GM18861 (cell line): Measurements from ENCODE around the gene LRP1.
"Not testable (repeated sequence)": the region's sequence is repeated elsewhere in the genome, so short reads cannot be mapped to it uniquely, and the experiment has no call there.

ENCODE experiments used
- ATAC-seq: cut with Tn5 transposase; IDR thresholded peaks from one replicate; pipeline ENCODE4 v1.9.1; 2021; ENCODE audit not compliant: unreplicated experiment

Gene LRP1

DNA sequence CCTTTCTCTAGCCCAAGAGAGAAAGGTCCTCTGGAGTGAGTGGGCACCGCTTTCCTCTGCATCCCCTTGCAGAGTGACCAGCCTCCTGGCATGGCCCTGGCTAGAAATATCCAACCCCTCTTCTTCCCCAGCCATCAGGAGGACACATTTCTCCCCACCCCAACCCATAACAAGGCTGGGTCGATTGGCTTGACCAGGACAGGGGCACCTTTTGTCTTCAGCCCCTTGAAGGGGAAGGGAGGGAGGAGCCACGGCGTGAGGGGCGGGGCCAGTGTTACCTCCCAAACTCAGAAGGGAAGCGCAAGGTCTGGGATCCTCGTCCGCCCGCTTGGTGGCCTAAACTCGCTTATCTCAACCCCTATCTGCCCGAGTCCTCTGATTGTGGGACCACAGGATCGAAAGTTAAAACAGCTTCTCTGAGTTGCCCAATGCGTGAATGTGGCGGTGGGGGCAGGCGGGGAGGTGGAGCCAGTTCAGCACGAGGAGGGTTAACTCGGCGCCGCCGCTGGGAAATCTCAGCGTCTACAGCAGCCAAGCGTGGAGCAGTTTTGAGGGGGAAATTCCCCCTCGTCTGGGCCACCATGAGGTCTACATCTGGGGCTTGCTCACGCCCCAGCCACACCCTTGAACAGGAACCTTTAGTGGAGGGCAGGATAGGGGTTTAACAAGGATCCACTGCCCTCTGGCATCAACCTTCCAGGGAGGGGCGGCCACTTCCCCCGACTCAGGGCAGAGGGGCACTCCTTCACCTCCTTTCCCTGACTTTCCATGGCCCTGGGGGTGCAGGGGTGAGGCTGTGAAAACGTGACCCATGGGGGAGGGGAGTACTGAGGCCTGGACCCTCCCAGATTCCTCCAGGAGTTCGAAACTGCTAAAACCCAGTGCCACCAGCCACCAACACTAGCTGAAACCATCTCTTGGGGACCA lies 17.9 kb upstream of the LRP1 start:
- ATAC-seq, result peak; percentile 43

- peak; percentile 40 for ATAC-seq
Measured at GRCh38 chr12:57111031-57111734, 17.1 kb upstream of the LRP1 start, which contains the start of gene STAT6. Gene STAT6 (minus strand): TSS chr12:57111362. CDS start chr12:57108278, 3,084 bp downstream.

- peak; percentile 46 for ATAC-seq
Measured at GRCh38 chr12:57112492-57113294, 15.6 kb upstream of the LRP1 start.

DNA sequence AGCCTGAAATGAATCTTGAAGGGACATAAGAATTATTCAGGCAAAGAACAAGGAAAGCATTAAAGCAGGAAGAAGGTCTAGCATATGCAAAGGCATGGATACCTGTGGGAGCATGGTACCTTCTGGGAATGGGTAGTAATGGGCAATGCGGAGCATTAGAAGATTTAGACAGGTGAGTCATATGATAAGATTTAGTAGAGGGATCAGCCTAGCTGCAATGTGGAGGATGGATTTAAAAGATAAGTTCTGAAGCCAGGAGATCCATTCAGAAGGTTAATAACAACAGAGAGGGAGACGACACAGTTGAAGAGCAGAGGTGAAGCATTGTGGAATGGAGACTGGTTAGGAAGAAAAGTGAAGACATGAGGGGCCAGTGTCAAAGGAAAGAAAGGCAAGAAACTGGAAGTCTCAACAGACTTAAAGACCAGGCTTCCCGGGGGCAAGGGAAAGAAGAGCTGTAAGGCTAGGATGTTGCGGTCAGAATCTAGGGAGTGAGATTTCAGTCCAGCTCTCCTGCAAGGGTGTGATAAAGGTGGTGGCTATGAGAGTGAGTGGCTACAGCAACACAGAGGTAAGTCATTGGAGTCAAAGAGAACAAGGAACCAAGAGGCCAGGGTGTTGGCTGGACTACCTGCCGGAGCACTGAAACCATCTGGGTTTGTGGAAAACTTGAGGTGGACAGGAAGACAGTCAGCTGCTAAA lies 11.6 kb upstream of the LRP1 start:
- ATAC-seq, result no peak

DNA sequence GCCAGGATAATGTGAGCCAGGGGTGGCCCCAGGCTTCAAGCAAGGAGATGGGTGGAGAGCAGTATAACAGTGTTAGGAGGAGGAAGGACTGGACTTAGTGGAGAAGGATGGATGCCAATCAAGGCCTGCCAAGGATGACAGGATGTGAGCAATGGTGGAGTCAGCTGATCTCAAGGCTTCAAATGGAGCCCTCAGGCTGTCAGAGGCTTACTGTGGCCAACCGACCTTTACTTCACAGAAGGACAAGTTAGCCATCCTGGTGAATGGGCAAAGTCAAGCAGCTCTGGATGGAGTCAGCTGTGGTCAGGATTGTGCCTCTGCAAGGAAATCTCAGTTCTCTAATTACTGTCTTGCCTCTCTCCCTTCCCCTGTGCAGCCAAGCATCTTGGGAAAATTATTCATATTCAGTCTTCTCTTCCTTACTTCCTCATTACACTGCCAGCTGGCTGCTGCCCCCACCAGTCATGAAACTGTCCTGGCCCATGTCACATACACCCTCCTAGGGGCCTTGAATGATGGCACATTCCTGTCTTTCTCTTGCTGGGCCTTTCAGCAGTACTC lies 9.5 kb upstream of the LRP1 start:
- no peak for ATAC-seq

DNA sequence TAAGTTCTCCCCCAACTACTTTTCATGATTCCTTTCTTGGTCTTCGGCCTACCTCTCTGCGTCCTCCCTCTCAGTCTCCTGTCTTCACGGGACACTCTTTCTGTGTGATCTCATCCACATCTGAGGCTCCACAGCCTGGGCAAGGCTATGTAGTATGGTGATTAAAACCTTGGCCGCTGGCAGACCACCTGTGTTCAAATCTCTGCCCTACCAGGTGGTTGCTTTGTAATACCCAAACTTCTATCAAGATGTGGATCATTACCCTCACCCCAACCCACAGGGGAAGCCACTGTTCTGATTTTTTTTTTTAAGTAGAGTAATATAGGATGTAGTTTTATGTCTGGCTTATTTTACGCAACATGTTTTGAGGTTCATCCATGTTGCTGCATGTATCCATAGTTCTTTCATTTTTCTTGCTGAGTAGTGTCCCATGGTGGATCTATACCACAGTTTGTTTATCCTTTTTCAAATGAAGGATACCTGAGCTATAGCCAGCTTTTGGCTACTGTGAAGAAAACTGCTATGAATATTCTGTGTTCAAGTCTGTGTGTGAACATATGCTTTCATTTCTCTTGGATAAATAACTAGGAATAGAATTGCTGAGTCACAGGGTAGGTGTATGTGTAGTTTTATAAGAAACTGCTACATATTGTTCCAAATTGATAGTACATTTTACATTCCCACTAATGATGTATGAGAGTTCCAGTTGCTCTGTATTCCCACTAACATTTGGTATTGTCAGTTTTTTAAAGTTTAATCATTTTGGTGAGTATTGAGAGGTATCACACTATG lies 8.8 kb upstream of the LRP1 start:
- no peak for ATAC-seq

DNA sequence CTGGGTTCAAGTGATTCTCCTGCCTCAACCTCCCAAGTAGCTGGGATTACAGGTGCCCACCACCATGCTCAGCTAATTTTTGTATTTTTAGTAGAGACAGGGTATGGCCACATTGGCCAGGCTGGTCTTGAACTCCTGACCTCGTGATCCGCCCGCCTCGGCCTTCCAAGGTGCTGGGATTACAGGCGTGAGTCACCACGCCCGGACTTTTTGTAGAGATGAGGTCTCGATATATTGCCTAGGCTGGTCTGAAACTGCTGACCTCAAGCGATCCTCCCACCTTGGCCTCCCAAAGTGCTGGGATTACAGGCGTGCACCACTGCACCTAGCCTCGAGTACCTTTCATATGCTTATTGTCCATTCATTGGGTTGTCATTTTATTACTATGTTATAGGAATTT lies 7.6 kb upstream of the LRP1 start:
- ATAC-seq, result not testable (repeated sequence)

DNA sequence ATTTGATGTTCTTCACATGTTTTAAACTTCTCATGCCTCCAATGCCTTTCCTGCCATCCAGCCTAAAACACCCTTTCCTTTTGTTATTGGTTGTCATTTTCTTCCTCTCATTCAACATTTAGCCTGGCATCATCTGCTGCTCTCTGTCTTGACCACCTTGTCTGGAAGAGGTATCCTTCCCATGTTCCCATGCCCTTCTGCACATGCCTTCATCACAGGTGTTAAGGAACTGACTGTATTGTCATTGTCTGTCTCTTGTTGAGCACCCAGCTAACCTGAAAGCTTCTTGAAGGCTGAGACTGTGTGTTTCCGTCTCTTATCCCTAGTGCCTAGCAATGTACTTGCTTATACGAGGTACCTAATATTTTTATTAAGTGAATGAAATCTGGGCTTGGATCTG lies 4.5 kb upstream of the LRP1 start:
- no peak for ATAC-seq

- no peak for ATAC-seq
Measured at GRCh38 chr12:57124261-57124877, 3.9 kb upstream of the LRP1 start.

GRCh38 chr12:57126061-57126460 lies 2.2 kb upstream of the LRP1 start:
- ATAC-seq, result no peak

DNA sequence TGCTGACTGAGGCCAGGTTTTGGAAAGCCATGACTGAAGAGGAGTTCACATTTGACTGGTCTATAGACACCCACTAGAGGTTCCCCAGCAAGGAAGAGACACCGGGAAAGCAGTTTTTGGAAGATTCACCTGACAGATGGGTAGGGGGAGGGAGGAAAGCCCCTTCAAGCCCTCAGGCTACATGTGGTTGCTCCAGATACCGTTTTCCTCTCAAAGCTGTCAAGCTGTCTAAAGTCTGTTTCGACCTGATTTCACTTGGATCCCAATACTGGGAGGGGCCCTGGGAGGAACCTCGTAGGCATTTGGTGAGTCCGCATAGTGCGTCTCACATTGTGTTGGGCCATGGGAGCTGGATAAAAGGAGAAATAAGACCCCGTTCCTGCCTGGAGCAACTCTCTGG lies 1.7 kb upstream of the LRP1 start:
- no peak for ATAC-seq

GRCh38 chr12:57127101-57127725 lies 1.1 kb upstream of the LRP1 start:
- ATAC-seq, result no peak

- no peak for ATAC-seq
Measured at GRCh38 chr12:57128519-57129247, 400 bp downstream of the LRP1 start.

DNA sequence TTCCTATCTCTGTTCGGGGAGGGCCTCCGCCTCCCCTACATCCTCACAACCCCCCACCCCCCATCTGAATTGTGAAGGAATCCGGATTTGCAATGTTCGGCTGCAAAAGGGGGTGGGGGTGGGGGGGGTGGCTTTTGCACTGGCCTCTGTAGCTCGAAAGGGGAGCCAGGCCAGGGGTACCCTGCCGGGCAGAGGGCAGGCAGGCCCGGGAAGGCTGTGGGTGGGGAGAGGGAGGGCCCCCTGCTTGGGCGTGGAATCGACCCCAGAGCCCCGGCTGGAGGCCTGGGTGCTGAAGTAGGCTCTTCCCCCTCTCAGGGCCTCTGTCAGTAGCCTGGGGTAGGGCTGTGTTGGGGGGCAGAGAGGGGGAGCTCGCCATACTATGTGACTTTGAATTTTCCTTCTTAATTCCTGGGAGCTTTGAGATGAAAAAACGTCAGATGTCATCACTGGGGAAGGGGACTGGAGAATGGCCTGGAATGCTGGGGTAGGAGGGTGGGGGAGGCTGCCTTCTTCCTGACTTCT lies 1.1 kb downstream of the LRP1 start:
- no peak for ATAC-seq

DNA sequence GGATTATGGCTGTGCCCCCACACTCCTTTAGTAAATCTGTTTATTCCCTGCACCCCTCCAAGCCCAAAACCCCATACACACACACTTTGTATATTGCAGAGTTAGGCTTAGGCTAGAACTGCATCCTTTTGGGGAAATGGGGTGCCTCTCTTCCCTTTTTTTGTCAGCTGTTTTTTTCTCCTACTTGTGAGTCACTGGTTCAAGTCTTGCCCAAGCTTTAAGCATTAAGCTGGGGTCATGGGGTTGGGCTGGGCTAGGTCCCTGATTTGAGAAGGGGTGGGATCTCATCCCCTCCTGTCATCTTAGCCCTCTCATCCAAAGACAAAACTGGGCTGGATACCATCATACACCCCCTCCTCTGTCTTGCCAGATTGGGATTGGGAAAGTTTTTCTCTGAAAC lies 1.6 kb downstream of the LRP1 start:
- ATAC-seq, result no peak

GRCh38 chr12:57130941-57131340 lies 2.7 kb downstream of the LRP1 start:
- ATAC-seq, result no peak

GRCh38 chr12:57131896-57132744 lies 3.8 kb downstream of the LRP1 start:
- no peak for ATAC-seq
